Measurements from ENCODE around the gene LRP5. TPM values are rescaled to one million over a fixed set of nuclear protein-coding genes. Genes with fewer than 3 reads are reported as not detected.

Gene LRP5
- total RNA-seq, 1 experiment from 2014 or later, result 0.07 TPM

DNA sequence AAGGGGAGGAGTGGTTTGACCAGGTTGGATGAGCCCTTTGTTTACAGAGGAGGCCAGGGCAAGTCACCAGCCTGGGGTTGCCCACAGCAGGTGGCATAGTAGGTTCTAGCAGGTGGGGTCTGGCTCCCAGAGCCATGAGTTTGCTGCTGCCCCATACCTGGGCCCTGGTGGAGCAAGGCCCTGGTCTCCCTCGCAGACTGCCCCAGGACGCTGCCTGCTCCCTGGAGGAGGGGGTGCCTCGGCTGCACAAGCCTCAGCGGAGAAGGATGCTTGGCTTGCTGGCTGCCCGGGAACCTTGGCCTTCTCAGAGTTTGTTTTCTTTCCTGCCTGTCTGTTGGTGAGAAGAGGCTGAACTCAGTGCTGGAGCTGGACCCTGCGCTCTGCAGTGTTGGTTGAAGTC, 54.9 kb downstream of the LRP5 start:
- Histone ChIP-seq H2AFZ (ENCODE audit: low read length) (no peak overlapping the region), H3K4me3 (ENCODE audit: low read length) (no peak overlapping the region), H3K27ac (ENCODE audit: low read length) (no peak overlapping the region), H3K27me3 (ENCODE audit: low read length) (no peaks in the 10 kb centered on the region), H3K9me2 (replicated peaks; ENCODE audit: insufficient read depth, low read length) (no peaks in the 10 kb centered on the region), H3K9ac (ENCODE audit: low read length) (no peak overlapping the region), H3K4me2 (ENCODE audit: low read depth, low read length, poor library complexity, severe bottlenecking) (no peak overlapping the region), H3K36me3 (ENCODE audit: insufficient read depth, low read length) (no peaks in the 10 kb centered on the region), H3K9me3 (ENCODE audit: low read length) (no peaks in the 10 kb centered on the region), H3K79me2 (ENCODE audit: low read length) (no peaks in the 10 kb centered on the region), H4K20me1 (ENCODE audit: insufficient read depth, low read depth, low read length) (no peaks in the 10 kb centered on the region), H3K4me1 (ENCODE audit: low read length) (peaks cover 22% of the 10 kb centered on the region)
- DNase-seq, result no peak

DNA sequence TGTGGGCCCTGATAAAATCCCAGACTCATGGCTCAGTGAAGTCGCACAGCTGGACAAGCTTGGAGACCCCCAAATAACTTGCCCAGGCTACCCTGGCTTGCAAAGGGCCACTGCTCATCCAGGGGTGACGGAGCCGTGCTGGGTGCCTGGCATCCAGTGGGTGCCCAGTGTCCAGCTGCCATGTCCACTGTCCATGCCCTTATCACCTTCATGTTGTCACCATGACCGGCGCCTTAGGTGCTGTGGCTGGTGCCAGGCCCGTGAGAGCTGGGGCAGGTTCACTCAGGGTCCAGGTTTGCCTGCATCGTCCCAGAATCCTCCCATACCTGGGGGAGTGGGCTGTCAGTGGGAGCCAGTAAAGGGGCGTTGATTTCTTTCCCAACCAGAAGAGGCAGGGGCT, 57.4 kb downstream of the LRP5 start:
- H3K79me2 ChIP-seq (ENCODE audit: low read length), result no peaks in the 10 kb centered on the region
- no peak overlapping the region for H3K4me3 ChIP-seq (ENCODE audit: low read length)
- no peak overlapping the region for H3K4me2 ChIP-seq (ENCODE audit: low read depth, low read length, poor library complexity, severe bottlenecking)
- no peak overlapping the region for H2AFZ ChIP-seq (ENCODE audit: low read length)
- H3K9me3 ChIP-seq (ENCODE audit: low read length), result no peaks in the 10 kb centered on the region
- H3K36me3 ChIP-seq (ENCODE audit: insufficient read depth, low read length), result no peaks in the 10 kb centered on the region
- peaks cover 22% of the 10 kb centered on the region for H3K4me1 ChIP-seq (ENCODE audit: low read length)
- H3K9ac ChIP-seq (ENCODE audit: low read length), result no peak overlapping the region
- no peaks in the 10 kb centered on the region for H3K27me3 ChIP-seq (ENCODE audit: low read length)
- no peaks in the 10 kb centered on the region for H3K9me2 ChIP-seq (replicated peaks; ENCODE audit: insufficient read depth, low read length)
- H3K27ac ChIP-seq (ENCODE audit: low read length), result no peak overlapping the region
- DNase-seq, result no peak
- H4K20me1 ChIP-seq (ENCODE audit: insufficient read depth, low read depth, low read length), result no peaks in the 10 kb centered on the region

DNA sequence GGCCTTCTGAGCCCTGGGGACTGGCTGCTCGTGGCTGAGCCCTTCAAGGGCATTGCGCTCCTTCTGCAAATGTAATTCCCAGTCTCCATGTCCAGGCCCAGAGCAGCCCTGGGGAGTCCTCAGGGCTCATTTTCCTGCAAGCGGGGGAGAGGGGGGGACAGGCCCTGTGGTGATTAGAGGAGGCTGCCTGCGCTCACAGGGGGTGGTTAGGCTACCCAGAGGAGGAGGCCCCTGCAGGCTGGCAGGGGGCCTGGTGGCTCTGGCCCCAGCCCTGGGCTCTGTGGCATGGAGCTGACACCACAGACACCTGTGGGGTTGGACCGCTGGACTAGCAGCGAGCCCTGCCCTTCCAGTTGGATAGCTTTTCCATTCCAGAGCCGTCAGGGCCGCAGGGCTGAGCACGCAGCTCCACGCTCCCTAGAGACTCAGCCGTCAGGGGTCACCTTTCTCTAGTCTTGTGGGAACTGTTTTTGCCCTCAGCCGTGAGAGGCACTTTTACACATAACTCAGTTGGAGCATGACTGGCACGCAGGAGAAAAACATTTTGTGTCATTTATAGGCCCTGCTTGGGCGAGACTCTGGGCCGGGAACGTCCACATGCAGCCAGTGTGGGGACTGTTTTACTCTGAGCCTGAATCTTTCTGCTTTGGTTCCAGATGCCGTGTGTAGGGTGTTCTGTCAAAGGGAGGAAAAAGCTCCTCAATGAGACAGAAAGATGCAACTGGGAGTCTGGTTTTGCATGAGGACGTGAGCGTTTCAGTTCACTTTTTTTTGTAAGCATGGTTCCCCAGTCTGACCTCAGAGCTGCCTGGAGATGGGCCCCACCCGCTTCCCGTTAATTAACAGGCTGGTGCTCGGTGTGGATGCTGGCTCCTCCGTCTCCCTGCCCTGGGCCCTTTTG, 58.1 kb downstream of the LRP5 start:
- H3K36me3 ChIP-seq (ENCODE audit: insufficient read depth, low read length), result no peaks in the 10 kb centered on the region
- peak overlapping the region; percentile 17; the same call in 1 of the 2 replicates for H3K4me3 ChIP-seq (ENCODE audit: low read length)
- H2AFZ ChIP-seq (ENCODE audit: low read length), result no peak overlapping the region; the same call in 1 of the 2 replicates
- no peaks in the 10 kb centered on the region for H4K20me1 ChIP-seq (ENCODE audit: insufficient read depth, low read depth, low read length)
- DNase-seq, result peak; percentile 83
- H3K27ac ChIP-seq (ENCODE audit: low read length), result no peak overlapping the region; the same call in 1 of the 2 replicates
- H3K27me3 ChIP-seq (ENCODE audit: low read length), result no peaks in the 10 kb centered on the region
- peak overlapping the region; percentile 60 for H3K4me2 ChIP-seq (ENCODE audit: low read depth, low read length, poor library complexity, severe bottlenecking)
- H3K79me2 ChIP-seq (ENCODE audit: low read length), result no peaks in the 10 kb centered on the region
- H3K9ac ChIP-seq (ENCODE audit: low read length), result peak overlapping the region; percentile 45
- no peaks in the 10 kb centered on the region for H3K9me3 ChIP-seq (ENCODE audit: low read length)
- H3K9me2 ChIP-seq (replicated peaks; ENCODE audit: insufficient read depth, low read length), result no peaks in the 10 kb centered on the region
- peaks cover 22% of the 10 kb centered on the region for H3K4me1 ChIP-seq (ENCODE audit: low read length)

DNA sequence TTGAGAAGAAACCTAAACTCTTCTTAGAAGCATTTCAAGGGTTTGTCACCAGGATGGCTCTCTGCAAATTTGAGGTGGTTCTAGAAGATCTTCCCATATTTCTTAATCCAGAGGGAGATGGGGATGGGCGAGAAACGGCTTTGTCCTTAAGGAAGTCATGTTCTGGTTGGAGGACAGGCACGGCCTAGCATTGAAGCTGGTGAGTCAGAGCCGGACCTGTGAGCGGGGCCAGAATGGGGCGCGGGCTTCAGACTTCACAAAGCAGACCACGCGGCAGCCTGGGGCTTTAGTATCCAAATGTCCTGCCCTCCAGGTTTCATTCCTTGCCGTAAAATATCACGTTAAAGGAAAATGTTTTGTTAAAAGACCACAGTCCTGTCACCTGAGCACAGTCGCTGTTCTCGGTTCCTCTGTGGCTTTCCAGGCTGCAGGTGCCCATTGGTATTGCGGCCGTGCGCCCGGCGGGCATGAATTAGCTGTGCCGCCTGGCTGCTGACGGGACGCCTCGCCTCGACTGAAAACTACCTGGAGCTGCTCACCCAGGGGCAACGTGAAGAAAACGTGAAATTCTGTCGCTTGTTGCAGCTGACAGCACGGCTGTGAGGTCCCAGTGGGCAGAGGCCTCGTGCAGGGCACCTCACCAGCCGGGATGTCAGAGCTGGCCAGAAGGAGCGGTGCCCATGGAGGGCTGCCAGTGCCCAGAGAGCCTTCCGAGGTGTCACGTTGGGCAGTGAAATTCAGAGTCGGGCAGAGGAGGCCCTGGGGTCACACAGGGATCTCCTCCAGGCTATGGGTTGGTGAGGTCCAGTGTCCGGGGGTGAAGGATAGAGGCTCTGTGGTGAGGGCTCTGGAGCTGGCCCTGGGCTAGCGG, 59.0 kb downstream of the LRP5 start:
- H3K4me2 ChIP-seq (ENCODE audit: low read depth, low read length, poor library complexity, severe bottlenecking), result peak overlapping the region; percentile 60
- DNase-seq, result no peak
- no peaks in the 10 kb centered on the region for H3K36me3 ChIP-seq (ENCODE audit: insufficient read depth, low read length)
- peaks cover 22% of the 10 kb centered on the region for H3K4me1 ChIP-seq (ENCODE audit: low read length)
- H4K20me1 ChIP-seq (ENCODE audit: insufficient read depth, low read depth, low read length), result no peaks in the 10 kb centered on the region
- no peaks in the 10 kb centered on the region for H3K9me3 ChIP-seq (ENCODE audit: low read length)
- no peak overlapping the region; the same call in 1 of the 2 replicates for H2AFZ ChIP-seq (ENCODE audit: low read length)
- H3K27me3 ChIP-seq (ENCODE audit: low read length), result no peaks in the 10 kb centered on the region
- H3K9me2 ChIP-seq (replicated peaks; ENCODE audit: insufficient read depth, low read length), result no peaks in the 10 kb centered on the region
- H3K27ac ChIP-seq (ENCODE audit: low read length), result no peak overlapping the region
- H3K9ac ChIP-seq (ENCODE audit: low read length), result peak overlapping the region; percentile 39
- H3K4me3 ChIP-seq (ENCODE audit: low read length), result peak overlapping the region; percentile 11; the same call in 1 of the 2 replicates
- H3K79me2 ChIP-seq (ENCODE audit: low read length), result no peaks in the 10 kb centered on the region

DNA sequence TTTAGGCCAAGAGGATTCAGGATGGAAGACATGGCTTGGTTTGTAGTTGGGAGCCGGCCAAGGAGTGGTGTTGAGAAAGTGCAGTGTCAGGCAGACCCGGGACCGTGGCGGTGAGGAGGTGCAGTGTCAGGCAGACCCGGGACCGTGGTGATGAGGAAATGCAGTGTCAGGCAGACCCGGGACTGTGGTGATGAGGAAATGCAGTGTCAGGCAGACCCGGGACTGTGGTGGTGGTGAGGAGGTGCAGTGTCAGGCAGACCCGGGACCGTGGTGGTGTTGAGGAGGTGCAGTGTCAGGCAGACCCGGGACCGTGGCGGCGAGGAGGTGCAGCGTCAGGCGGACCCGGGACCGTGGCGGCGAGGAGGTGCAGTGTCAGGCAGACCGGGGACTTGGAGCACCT, 59.7 kb downstream of the LRP5 start:
- Histone ChIP-seq H3K27ac (ENCODE audit: low read length) (no peak overlapping the region), H3K9me2 (replicated peaks; ENCODE audit: insufficient read depth, low read length) (no peaks in the 10 kb centered on the region), H3K9me3 (ENCODE audit: low read length) (no peaks in the 10 kb centered on the region), H3K9ac (ENCODE audit: low read length) (no peak overlapping the region), H4K20me1 (ENCODE audit: insufficient read depth, low read depth, low read length) (no peaks in the 10 kb centered on the region), H3K27me3 (ENCODE audit: low read length) (no peaks in the 10 kb centered on the region), H3K4me1 (ENCODE audit: low read length) (peaks cover 22% of the 10 kb centered on the region), H3K4me2 (ENCODE audit: low read depth, low read length, poor library complexity, severe bottlenecking) (no peak overlapping the region), H3K79me2 (ENCODE audit: low read length) (no peaks in the 10 kb centered on the region), H3K4me3 (ENCODE audit: low read length) (no peak overlapping the region), H2AFZ (ENCODE audit: low read length) (no peak overlapping the region), H3K36me3 (ENCODE audit: insufficient read depth, low read length) (no peaks in the 10 kb centered on the region)
- DNase-seq, result no peak

DNA sequence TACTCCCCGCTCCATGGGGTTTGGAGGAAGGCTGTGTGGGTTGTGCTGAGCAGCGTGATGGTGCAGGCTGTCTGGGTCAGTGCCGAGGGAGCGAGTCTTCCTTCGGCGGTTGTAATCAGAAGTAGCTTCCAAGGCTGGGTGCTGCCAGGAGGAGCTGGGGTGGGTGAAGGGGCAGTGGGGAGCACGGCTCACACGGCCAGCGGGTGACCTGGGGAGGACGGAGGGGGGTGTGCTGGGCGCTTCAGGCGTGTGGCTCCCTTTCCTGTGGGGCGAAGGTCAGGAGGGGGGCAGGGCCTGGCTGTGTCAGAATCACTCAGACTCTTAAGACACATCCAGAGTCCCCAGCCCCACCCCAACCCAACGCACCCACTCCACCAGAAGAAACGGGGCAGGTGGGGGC, 60.2 kb downstream of the LRP5 start:
- H3K4me3 ChIP-seq (ENCODE audit: low read length), result no peak overlapping the region
- no peaks in the 10 kb centered on the region for H4K20me1 ChIP-seq (ENCODE audit: insufficient read depth, low read depth, low read length)
- H3K79me2 ChIP-seq (ENCODE audit: low read length), result no peaks in the 10 kb centered on the region
- H3K36me3 ChIP-seq (ENCODE audit: insufficient read depth, low read length), result no peaks in the 10 kb centered on the region
- no peak overlapping the region for H3K4me2 ChIP-seq (ENCODE audit: low read depth, low read length, poor library complexity, severe bottlenecking)
- H3K27me3 ChIP-seq (ENCODE audit: low read length), result no peaks in the 10 kb centered on the region
- no peak for DNase-seq
- no peaks in the 10 kb centered on the region for H3K9me3 ChIP-seq (ENCODE audit: low read length)
- no peak overlapping the region for H3K9ac ChIP-seq (ENCODE audit: low read length)
- peaks cover 22% of the 10 kb centered on the region for H3K4me1 ChIP-seq (ENCODE audit: low read length)
- no peaks in the 10 kb centered on the region for H3K9me2 ChIP-seq (replicated peaks; ENCODE audit: insufficient read depth, low read length)
- no peak overlapping the region for H3K27ac ChIP-seq (ENCODE audit: low read length)
- H2AFZ ChIP-seq (ENCODE audit: low read length), result no peak overlapping the region

DNA sequence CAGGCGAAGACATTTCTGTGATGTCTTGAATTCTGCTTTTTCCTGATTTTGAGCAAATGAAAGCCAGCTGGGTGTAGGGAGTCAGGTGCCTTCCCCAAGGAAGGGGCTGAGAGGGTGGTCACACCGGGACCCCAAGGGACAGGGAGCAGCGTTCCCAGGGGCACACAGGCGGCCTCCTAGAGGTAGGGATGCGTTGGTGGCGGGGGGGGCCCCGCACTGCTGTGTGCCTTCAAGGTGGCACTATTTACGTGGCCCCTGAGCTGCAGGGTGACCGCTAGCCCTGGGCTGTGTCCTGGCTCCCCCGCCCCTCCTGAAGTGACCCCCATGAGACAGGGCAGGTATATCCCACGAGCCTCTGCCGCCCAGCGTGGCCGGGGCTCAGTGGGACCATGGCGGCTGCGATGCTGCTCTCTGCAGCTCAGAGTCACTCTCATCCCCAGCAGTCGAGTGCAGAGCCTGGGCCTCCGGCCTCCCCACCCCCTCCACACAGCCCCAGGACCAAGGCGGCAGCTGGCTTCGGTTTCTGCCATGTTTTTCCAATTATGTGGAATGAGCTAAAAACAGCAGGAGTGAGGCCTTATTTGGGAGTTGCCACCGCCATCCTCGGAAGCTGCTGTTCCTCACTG, 60.9 kb downstream of the LRP5 start:
- Histone ChIP-seq H3K27me3 (ENCODE audit: low read length) (no peaks in the 10 kb centered on the region), H3K4me1 (ENCODE audit: low read length) (peaks cover 22% of the 10 kb centered on the region), H3K4me3 (ENCODE audit: low read length) (no peak overlapping the region), H3K36me3 (ENCODE audit: insufficient read depth, low read length) (no peaks in the 10 kb centered on the region), H2AFZ (ENCODE audit: low read length) (no peak overlapping the region), H3K79me2 (ENCODE audit: low read length) (no peaks in the 10 kb centered on the region), H3K27ac (ENCODE audit: low read length) (no peak overlapping the region), H3K4me2 (ENCODE audit: low read depth, low read length, poor library complexity, severe bottlenecking) (no peak overlapping the region), H4K20me1 (ENCODE audit: insufficient read depth, low read depth, low read length) (no peaks in the 10 kb centered on the region), H3K9me2 (replicated peaks; ENCODE audit: insufficient read depth, low read length) (no peaks in the 10 kb centered on the region), H3K9me3 (ENCODE audit: low read length) (no peaks in the 10 kb centered on the region), H3K9ac (ENCODE audit: low read length) (no peak overlapping the region)
- DNase-seq, result no peak

Measured in Karpas-422 (cell line).